Neural crest cell (in vitro differentiated cells): ENCODE data around the gene GCSAM. TPM values are rescaled to one million over a fixed set of nuclear protein-coding genes. Genes with fewer than 3 reads are reported as not detected.

ENCODE experiments used
- DNase-seq: peaks from one replicate; pipeline ENCODE4 v3.0.0; 2021; ENCODE audit warnings: low read depth, mixed read lengths, low spot score
- H3K27ac Mint-ChIP-seq: one replicate; pipeline ENCODE4 v1.8.0; 2021; ENCODE audit warnings: mild to moderate bottlenecking, mixed read lengths; ENCODE audit not compliant: unreplicated experiment
- H3K27me3 Mint-ChIP-seq: 2 replicates; pipeline ENCODE4 v1.8.0; 2021; ENCODE audit warnings: low read depth, mild to moderate bottlenecking, mixed read lengths
- H3K36me3 Mint-ChIP-seq: 2 replicates; pipeline ENCODE4 v1.8.0; 2021; ENCODE audit warnings: low read depth, mild to moderate bottlenecking, mixed read lengths
- H3K4me1 Mint-ChIP-seq: 2 replicates; pipeline ENCODE4 v1.8.0; 2021; ENCODE audit warnings: mixed read lengths
- H3K4me3 Mint-ChIP-seq: one replicate; pipeline ENCODE4 v1.8.0; 2021; ENCODE audit warnings: mild to moderate bottlenecking, mixed read lengths
- H3K9me3 Mint-ChIP-seq: 2 replicates; pipeline ENCODE4 v1.8.0; 2021; ENCODE audit warnings: mixed read lengths
- total RNA-seq: library from RNA; stranded (reverse); gene quantifications from 2 replicates; pipeline ENCODE4 v1.2.1, GENCODE V29; 2021
- TF ChIP-seq, protein P1 (sequence below): fragments of 200-600 bp; sonication (generic); conservative IDR thresholded peaks from 2 replicates; pipeline ENCODE4 v1.5.0; 2021; ENCODE audit warnings: antibody characterized with exemption, mild to moderate bottlenecking

The GCSAM gene
- total RNA-seq, 1 donor from 2014 or later: not detected

DNA sequence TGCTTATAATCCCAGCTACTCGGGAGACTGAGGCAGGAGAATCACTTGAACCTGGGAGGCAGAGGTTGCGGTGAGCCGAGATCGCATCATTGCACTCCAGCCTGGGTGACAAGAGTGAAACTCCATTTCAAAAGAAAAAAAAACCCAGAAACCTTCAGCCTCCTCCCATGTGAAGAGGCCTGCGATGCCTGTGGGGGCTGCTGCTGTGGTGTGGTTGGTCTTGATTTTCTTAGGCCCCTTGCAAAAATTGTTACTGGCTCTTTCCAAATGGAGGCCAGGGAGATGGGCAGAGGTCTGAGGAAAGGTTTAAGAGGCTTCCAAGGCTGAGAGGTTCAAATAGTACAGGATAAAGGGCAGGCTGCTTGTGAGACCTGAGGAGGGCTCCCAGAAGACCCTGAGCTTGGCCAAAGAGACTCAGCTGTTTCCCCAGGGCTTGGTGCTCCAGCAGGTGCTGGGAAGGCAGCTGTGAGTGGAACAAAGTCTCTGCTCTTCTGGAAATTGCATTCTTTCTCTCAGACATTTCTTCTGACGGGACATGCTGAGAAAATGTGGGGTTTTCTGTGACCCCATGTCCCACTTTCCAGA, 18.4 kb downstream of the GCSAM start:
- Mint-ChIP-seq H3K27me3 (no peaks in the 10 kb centered on the region), H3K4me3 (no peak overlapping the region), H3K36me3 (peaks cover 20% of the 10 kb centered on the region), H3K9me3 (no peaks in the 10 kb centered on the region), H3K27ac (no peak overlapping the region), H3K4me1 (peaks cover 68% of the 10 kb centered on the region)
- DNase-seq: no peak
- TF ChIP-seq, protein P1, sequence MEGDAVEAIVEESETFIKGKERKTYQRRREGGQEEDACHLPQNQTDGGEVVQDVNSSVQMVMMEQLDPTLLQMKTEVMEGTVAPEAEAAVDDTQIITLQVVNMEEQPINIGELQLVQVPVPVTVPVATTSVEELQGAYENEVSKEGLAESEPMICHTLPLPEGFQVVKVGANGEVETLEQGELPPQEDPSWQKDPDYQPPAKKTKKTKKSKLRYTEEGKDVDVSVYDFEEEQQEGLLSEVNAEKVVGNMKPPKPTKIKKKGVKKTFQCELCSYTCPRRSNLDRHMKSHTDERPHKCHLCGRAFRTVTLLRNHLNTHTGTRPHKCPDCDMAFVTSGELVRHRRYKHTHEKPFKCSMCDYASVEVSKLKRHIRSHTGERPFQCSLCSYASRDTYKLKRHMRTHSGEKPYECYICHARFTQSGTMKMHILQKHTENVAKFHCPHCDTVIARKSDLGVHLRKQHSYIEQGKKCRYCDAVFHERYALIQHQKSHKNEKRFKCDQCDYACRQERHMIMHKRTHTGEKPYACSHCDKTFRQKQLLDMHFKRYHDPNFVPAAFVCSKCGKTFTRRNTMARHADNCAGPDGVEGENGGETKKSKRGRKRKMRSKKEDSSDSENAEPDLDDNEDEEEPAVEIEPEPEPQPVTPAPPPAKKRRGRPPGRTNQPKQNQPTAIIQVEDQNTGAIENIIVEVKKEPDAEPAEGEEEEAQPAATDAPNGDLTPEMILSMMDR: no peak

DNA sequence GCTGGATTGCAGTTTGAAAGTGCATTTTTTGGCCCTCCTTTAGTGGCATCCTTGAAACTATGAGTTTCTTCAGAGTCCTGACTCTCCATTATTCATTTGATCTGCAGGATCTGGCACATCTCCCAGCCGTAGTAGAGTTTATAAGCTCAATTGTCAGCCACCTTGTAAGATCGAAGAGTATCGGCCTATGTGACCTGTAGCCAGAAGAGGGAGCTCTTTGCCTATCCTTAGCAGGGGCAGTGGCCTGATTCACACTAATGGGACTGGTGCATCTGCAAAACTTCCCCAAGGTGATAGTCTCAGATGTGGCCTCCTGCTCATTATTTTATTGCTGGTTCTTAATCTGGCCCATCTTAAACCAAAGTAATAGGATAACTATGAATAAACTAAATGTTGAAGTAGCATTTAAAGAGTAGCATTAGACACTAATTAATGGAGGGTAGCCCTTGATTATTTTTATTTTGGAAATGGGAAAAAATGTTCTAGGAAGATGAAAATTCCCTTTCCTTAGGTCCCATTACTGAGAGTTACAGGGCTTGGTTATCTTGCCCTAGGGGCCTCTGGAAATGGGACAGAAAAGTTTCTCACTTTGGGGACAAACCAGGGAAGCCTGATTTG, 21.2 kb downstream of the GCSAM start:
- Mint-ChIP-seq H3K27ac (no peak overlapping the region), H3K4me1 (peaks cover 42% of the 10 kb centered on the region)
- TF ChIP-seq, protein P1: peak; percentile 86

DNA sequence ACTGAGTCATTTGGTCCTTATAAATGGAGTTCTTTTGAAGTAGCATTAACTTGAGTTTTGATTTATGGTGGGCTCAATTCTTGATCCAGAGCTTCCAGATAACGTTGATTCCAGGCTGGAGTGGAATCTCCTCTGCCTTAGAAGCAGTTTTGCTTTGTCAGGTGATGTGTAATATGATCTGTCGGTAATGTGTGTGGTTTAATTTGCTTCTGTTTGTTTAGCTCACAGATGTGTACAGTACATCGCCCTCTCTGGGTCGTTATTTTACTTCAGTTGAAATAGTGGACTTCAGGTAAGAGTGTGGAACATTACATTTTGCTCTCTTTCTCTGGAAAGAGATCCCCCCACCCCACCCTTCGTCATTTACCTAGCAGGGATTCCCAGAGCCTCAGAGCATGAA, 23.7 kb downstream of the GCSAM start:
- no peak overlapping the region for H3K4me3 Mint-ChIP-seq
- TF ChIP-seq, protein P1: no peak

More for the DNA sequence above, 21.2 kb downstream of the GCSAM start:
- Mint-ChIP-seq H3K9me3 (no peaks in the 10 kb centered on the region), H3K27me3 (no peaks in the 10 kb centered on the region), H3K36me3 (peaks cover 9% of the 10 kb centered on the region), H3K4me3 (no peak overlapping the region)
- DNase-seq: peak; percentile 46

DNA sequence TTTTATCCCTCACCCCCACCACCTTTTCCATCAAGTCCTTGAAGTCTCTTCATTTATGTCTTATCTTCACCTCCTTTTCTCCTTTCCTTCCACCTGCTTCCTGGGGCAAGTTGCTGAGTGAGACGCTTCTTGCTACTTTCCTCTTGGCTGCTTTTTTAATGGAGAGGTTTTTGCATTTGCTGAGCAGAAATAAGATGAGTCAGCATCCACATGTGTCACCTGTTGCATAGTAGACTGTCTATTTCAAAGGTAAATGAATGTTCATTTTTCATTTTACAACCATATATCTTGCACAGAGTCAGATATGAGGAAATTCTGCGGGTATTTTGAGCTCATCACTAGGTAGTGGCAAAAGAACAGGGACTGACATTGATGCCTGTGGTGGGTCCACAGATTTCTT, 28.3 kb downstream of the GCSAM start:
- TF ChIP-seq, protein P1: no peak
- Mint-ChIP-seq H3K4me1 (no peaks in the 10 kb centered on the region), H3K27ac (no peak overlapping the region), H3K9me3 (no peaks in the 10 kb centered on the region), H3K27me3 (no peaks in the 10 kb centered on the region), H3K36me3 (peaks cover 3% of the 10 kb centered on the region), H3K4me3 (no peak overlapping the region)
- no peak for DNase-seq

More for the DNA sequence above, 23.7 kb downstream of the GCSAM start:
- no peak overlapping the region for H3K27ac Mint-ChIP-seq
- no peaks in the 10 kb centered on the region for H3K9me3 Mint-ChIP-seq
- peaks cover 24% of the 10 kb centered on the region for H3K4me1 Mint-ChIP-seq
- H3K36me3 Mint-ChIP-seq: peaks cover 9% of the 10 kb centered on the region
- DNase-seq: no peak
- H3K27me3 Mint-ChIP-seq: no peaks in the 10 kb centered on the region

DNA sequence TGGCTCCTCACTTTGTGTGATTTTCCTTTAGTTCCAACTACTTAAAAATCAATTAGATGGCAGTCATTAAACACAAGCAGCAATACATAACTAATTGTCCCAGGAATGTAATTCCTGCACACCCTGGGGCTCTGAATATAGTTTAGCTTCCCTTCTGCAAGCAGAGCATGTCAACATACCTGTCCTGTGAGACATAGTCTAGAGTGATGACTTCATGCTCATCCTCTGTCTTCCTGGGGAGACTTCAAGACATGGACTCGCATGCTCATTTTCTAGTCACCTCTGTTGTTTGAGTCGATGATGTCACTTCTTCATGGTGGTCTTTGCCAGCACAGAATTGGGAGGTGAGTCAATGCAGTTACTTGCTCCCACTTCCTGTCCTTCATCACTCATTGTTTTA, 31.1 kb downstream of the GCSAM start:
- no peak for DNase-seq
- Mint-ChIP-seq H3K4me3 (no peak overlapping the region), H3K27ac (no peak overlapping the region)

More for the DNA sequence above, 31.1 kb downstream of the GCSAM start:
- Mint-ChIP-seq H3K36me3 (peaks cover 14% of the 10 kb centered on the region), H3K4me1 (no peaks in the 10 kb centered on the region), H3K27me3 (no peaks in the 10 kb centered on the region), H3K9me3 (no peaks in the 10 kb centered on the region)
- TF ChIP-seq, protein P1: no peak
